Lower lobe of right lung (tissue), 2 donors: ENCODE measurements around the gene TMEM72. TPM values are rescaled to one million over a fixed set of nuclear protein-coding genes. Genes with fewer than 3 reads are reported as not detected.

Experiments used
- ATAC-seq, 2 donors: fragments of 200-7000 bp; cut with Tn5 transposase; one replicate each; pipeline ENCODE4 v1.9.1; 2020 to 2022; ENCODE audit warnings: mild to moderate bottlenecking in 2 of 2, moderate library complexity in 2 of 2
- DNase-seq: peaks from one replicate; pipeline ENCODE4 v3.0.0-alpha.2; 2020
- H3K27ac ChIP-seq: fragments of 200-600 bp; one replicate; pipeline ENCODE4 v1.8.0; 2022
- H3K27me3 ChIP-seq: fragments of 200-600 bp; one replicate; pipeline ENCODE4 v1.8.0; 2022; ENCODE audit warnings: low read depth
- H3K36me3 ChIP-seq: fragments of 200-600 bp; one replicate; pipeline ENCODE4 v1.8.0; 2022; ENCODE audit warnings: mild to moderate bottlenecking
- H3K4me1 ChIP-seq: fragments of 200-600 bp; one replicate; pipeline ENCODE4 v1.8.0; 2022
- H3K4me3 ChIP-seq: fragments of 200-600 bp; one replicate; pipeline ENCODE4 v1.8.0; 2022; ENCODE audit warnings: mild to moderate bottlenecking
- H3K9me3 ChIP-seq: fragments of 200-600 bp; one replicate; pipeline ENCODE4 v1.8.0; 2022
- CTCF ChIP-seq: fragments of 200-600 bp; IDR thresholded peaks from one replicate; pipeline ENCODE4 v1.8.0; 2022; ENCODE audit warnings: antibody characterized with exemption, mild to moderate bottlenecking
- intact Hi-C: fragments of 100-400 bp; cut with DNase I; formaldehyde crosslinking; loops from one replicate; pipeline ENCODE4 v1.11.0; 2022
- total RNA-seq: library from RNA; stranded (reverse); fragmentation: NEBNext Ultra II Directional; extraction: Animal tissue kit (Norgen Biotek cat#: 25700); gene quantifications from one replicate; pipeline ENCODE4 v1.2.1, GENCODE V29; 2021
- donor health status: DM: no; HTN: yes; CAD: no; lungs with severe emphysema.

TMEM72 gene
- total RNA-seq, 1 donor from 2014 or later, result not detected

DNA sequence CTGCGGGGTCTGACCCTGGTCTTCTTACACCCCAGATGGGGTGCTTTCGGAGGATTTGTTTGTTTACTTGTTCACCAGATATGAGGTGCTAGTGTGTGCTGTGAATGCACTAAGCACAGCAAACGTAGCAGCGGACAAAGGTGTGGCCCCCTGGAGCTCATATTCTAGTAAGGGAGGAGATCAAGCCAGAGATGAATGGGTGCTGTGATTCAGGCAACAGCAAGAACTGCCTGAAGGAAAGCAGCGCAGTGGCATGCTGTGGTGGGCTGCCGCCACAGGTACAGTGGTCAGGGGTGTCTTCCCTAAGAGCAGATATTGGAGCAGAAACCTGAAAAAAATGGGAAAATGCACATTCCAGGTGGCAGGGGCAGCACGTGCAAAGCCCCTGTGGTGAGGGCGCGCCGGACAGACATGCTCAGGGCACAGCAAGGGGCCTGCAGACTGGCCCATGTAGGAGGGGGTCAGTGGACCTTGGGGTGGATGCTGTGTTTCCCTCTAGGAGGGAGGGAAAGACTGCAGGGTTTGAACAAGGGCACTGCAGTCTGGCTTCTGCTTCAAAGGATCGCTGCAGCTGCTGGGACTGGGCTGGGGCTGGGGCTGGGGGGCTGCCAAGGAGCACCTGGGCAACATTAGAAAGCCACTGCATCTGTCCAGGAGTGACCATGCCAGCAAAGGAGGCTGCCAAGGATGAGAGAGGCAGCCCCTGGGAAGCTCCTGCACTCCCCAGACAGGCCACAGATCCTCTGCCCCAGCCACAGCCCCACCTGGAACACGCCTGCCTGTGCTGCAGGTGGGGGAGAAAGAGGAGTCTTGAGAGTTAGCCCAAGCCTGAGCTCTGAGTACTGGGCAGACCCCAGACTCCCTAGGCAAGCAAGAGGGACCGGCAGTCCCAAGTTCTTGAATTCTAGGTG lies 68.4 kb downstream of the TMEM72 start:
- H3K4me3 ChIP-seq, result peak overlapping the region; percentile 72
- DNase-seq, result no peak
- ATAC-seq, result no peak

GRCh38 chr10:44980309-44981171 lies 69.4 kb downstream of the TMEM72 start:
- Histone ChIP-seq H3K4me1 (peaks cover 96% of the 10 kb centered on the region), H3K4me3 (no peak overlapping the region), H3K27me3 (no peaks in the 10 kb centered on the region), H3K27ac (peak overlapping the region; percentile 70), H3K36me3 (peaks cover 33% of the 10 kb centered on the region), H3K9me3 (no peaks in the 10 kb centered on the region)
- intact Hi-C loops, result no loop called here
- DNase-seq, result no peak
- no peak for ATAC-seq
- TF ChIP-seq CTCF, result no peak

More for the DNA sequence above, 68.4 kb downstream of the TMEM72 start:
- Histone ChIP-seq H3K36me3 (peaks cover 24% of the 10 kb centered on the region), H3K27ac (peak overlapping the region; percentile 90), H3K27me3 (no peaks in the 10 kb centered on the region), H3K9me3 (no peaks in the 10 kb centered on the region), H3K4me1 (peaks cover 93% of the 10 kb centered on the region)
- no peak for TF ChIP-seq CTCF
- intact Hi-C loops, result no loop called here

GRCh38 chr10:44981172-44982113 lies 70.3 kb downstream of the TMEM72 start:
- ATAC-seq (no peak), DNase-seq (peak; percentile 42)
- Histone ChIP-seq H3K4me3 (no peak overlapping the region), H3K27me3 (no peaks in the 10 kb centered on the region), H3K27ac (peak overlapping the region; percentile 70), H3K4me1 (peaks cover 96% of the 10 kb centered on the region), H3K36me3 (peaks cover 38% of the 10 kb centered on the region), H3K9me3 (no peaks in the 10 kb centered on the region)
- intact Hi-C loops, result no loop called here
- no peak for TF ChIP-seq CTCF

GRCh38 chr10:44982114-44982460 lies 71.0 kb downstream of the TMEM72 start:
- ATAC-seq (no peak), DNase-seq (peak; percentile 47)
- intact Hi-C loops, result no loop called here
- Histone ChIP-seq H3K27me3 (no peaks in the 10 kb centered on the region), H3K9me3 (no peaks in the 10 kb centered on the region), H3K27ac (peak overlapping the region; percentile 70), H3K4me3 (no peak overlapping the region), H3K36me3 (peaks cover 37% of the 10 kb centered on the region), H3K4me1 (peaks cover 96% of the 10 kb centered on the region)
- TF ChIP-seq CTCF, result no peak

- TF ChIP-seq CTCF, result no peak
- Histone ChIP-seq H3K27me3 (no peaks in the 10 kb centered on the region), H3K9me3 (no peaks in the 10 kb centered on the region), H3K36me3 (peaks cover 33% of the 10 kb centered on the region), H3K4me1 (peaks cover 96% of the 10 kb centered on the region), H3K27ac (peak overlapping the region; percentile 70), H3K4me3 (no peak overlapping the region)
- DNase-seq (peak; percentile 42), ATAC-seq (no peak)
- intact Hi-C loops, result no loop called here
Observed at GRCh38 chr10:44982496-44982895, 71.4 kb downstream of the TMEM72 start.
